HepG2 (cell line): ENCODE results near the gene SOAT1. TPM values are rescaled to one million over a fixed set of nuclear protein-coding genes. Genes with fewer than 3 reads are reported as not detected.

ENCODE experiments used
- AHDC1 ChIP-seq: sonication (generic); formaldehyde crosslinking; IDR thresholded peaks from 2 replicates; pipeline ENCODE4 v1.5.1; 2020; ENCODE audit warnings: mild to moderate bottlenecking, missing genetic modification reagents, borderline replicate concordance
- ERF ChIP-seq: IDR thresholded peaks from 2 replicates; pipeline ENCODE4 v1.6.1; 2018; ENCODE audit warnings: missing biosample characterization, missing genetic modification reagents
- GMEB1 ChIP-seq: sonication (generic); formaldehyde crosslinking; IDR thresholded peaks from 2 replicates; pipeline ENCODE4 v1.5.1; 2020; ENCODE audit warnings: missing genetic modification reagents, mild to moderate bottlenecking, borderline replicate concordance
- MTA3 ChIP-seq: sonication (generic); formaldehyde crosslinking; IDR thresholded peaks from 2 replicates; pipeline ENCODE4 v1.4.0; 2020; ENCODE audit warnings: missing genetic modification reagents
- SPEN ChIP-seq: sonication (generic); formaldehyde crosslinking; IDR thresholded peaks from 2 replicates; pipeline ENCODE4 v1.5.1; 2020; ENCODE audit warnings: low read depth, mild to moderate bottlenecking, missing genetic modification reagents
- ZNF737 ChIP-seq: sonication (generic); formaldehyde crosslinking; IDR thresholded peaks from 2 replicates; pipeline ENCODE4 v1.5.0; 2020; ENCODE audit warnings: missing genetic modification reagents, mild to moderate bottlenecking, borderline replicate concordance
- polyA plus RNA-seq, 8 experiments: library from polyadenylated mRNA; depleted of rRNA in 3 of 8; stranded (reverse) in 7 of 8; unstranded in 1 of 8; fragments of >200 nt; fragmentation: Illumina TruSeq in 4 of 8; extraction: Trizol in 4 of 8; gene quantifications; 2 replicates each; pipeline versions ENCODE4 v1.2.1 to v1.2.3, GENCODE V29; 2011 to 2016; ENCODE audit warnings: low read depth in 4 of 8, missing spikeins in 1 of 8, mixed read lengths in 1 of 8; ENCODE audit not compliant: insufficient read depth in 1 of 8
- total RNA-seq, 5 experiments: library from RNA; depleted of rRNA; stranded (reverse); fragments of >200 nt; fragmentation: Illumina TruSeq; extraction: Trizol; gene quantifications; 2 replicates each; pipeline ENCODE4 v1.2.3, GENCODE V29; 2016; ENCODE audit warnings: low read depth in 1 of 5
- TF ChIP-seq, protein P1 (sequence below): sonication (generic); formaldehyde crosslinking; IDR thresholded peaks from 2 replicates; pipeline ENCODE4 v1.9.0; 2021; ENCODE audit warnings: mild to moderate bottlenecking, missing genetic modification reagents
- TF ChIP-seq, protein P2 (sequence below): IDR thresholded peaks from 2 replicates; pipeline ENCODE4 v1.4.0; 2020; ENCODE audit warnings: mild to moderate bottlenecking, missing genetic modification reagents

SOAT1 gene
- total and polyA plus RNA-seq, 2 of the 13 experiments (the other 11 are each of a cell fraction or from before 2014, with no cell fraction given) = 22.3 to 52.0 TPM

DNA sequence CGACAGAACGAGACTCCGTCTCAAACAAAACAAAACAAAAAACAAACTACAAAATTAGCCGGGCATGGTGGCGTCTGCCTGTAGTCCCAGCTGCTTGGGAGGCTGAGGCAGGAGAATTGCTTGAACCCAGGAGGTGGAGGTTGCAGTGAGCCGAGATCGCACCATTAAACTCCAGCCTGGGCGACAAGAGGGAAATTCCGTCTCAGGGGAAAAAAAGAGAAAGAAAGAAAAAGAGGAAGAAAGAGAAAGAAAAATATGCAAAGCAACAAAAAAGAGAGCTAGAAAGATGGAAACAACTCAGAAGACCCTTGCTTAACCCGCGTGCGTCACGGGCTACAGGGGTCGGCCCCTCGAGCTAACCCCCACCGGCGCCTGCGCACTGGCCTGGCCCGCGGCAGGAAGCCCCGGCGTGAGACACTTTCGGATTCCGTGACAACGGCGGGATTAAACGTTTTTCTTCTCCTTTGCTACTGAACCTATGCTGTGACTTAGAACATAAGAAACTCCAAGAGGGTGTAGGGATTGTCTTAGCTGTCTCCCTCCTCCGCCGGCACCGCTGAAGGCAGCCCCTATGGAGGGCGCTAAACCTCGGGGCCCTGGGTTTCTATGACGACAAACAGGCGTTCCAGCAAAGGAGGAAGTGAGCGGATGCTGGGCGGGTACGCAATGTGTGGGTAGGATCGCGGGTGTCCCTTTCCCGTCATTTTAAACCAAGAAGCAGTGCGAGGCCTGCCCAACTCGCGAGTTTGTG, 71.9 kb downstream of the SOAT1 start, which contains the start of gene AXDND1 (continued):
- TF ChIP-seq AHDC1 (CRISPR knock-in tag) (no peak), MTA3 (CRISPR knock-in tag) (no peak), ERF (CRISPR knock-in tag) (peak; percentile 44), GMEB1 (CRISPR knock-in tag) (peak; percentile 58; the same call in 1 of the 2 replicates), ZNF737 (no peak), SPEN (peak; percentile 60)
- TF ChIP-seq, protein P1, sequence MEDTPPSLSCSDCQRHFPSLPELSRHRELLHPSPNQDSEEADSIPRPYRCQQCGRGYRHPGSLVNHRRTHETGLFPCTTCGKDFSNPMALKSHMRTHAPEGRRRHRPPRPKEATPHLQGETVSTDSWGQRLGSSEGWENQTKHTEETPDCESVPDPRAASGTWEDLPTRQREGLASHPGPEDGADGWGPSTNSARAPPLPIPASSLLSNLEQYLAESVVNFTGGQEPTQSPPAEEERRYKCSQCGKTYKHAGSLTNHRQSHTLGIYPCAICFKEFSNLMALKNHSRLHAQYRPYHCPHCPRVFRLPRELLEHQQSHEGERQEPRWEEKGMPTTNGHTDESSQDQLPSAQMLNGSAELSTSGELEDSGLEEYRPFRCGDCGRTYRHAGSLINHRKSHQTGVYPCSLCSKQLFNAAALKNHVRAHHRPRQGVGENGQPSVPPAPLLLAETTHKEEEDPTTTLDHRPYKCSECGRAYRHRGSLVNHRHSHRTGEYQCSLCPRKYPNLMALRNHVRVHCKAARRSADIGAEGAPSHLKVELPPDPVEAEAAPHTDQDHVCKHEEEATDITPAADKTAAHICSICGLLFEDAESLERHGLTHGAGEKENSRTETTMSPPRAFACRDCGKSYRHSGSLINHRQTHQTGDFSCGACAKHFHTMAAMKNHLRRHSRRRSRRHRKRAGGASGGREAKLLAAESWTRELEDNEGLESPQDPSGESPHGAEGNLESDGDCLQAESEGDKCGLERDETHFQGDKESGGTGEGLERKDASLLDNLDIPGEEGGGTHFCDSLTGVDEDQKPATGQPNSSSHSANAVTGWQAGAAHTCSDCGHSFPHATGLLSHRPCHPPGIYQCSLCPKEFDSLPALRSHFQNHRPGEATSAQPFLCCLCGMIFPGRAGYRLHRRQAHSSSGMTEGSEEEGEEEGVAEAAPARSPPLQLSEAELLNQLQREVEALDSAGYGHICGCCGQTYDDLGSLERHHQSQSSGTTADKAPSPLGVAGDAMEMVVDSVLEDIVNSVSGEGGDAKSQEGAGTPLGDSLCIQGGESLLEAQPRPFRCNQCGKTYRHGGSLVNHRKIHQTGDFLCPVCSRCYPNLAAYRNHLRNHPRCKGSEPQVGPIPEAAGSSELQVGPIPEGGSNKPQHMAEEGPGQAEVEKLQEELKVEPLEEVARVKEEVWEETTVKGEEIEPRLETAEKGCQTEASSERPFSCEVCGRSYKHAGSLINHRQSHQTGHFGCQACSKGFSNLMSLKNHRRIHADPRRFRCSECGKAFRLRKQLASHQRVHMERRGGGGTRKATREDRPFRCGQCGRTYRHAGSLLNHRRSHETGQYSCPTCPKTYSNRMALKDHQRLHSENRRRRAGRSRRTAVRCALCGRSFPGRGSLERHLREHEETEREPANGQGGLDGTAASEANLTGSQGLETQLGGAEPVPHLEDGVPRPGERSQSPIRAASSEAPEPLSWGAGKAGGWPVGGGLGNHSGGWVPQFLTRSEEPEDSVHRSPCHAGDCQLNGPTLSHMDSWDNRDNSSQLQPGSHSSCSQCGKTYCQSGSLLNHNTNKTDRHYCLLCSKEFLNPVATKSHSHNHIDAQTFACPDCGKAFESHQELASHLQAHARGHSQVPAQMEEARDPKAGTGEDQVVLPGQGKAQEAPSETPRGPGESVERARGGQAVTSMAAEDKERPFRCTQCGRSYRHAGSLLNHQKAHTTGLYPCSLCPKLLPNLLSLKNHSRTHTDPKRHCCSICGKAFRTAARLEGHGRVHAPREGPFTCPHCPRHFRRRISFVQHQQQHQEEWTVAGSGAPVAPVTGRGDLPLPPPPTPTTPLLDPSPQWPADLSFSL (CRISPR knock-in tag) = no peak
- TF ChIP-seq, protein P2, sequence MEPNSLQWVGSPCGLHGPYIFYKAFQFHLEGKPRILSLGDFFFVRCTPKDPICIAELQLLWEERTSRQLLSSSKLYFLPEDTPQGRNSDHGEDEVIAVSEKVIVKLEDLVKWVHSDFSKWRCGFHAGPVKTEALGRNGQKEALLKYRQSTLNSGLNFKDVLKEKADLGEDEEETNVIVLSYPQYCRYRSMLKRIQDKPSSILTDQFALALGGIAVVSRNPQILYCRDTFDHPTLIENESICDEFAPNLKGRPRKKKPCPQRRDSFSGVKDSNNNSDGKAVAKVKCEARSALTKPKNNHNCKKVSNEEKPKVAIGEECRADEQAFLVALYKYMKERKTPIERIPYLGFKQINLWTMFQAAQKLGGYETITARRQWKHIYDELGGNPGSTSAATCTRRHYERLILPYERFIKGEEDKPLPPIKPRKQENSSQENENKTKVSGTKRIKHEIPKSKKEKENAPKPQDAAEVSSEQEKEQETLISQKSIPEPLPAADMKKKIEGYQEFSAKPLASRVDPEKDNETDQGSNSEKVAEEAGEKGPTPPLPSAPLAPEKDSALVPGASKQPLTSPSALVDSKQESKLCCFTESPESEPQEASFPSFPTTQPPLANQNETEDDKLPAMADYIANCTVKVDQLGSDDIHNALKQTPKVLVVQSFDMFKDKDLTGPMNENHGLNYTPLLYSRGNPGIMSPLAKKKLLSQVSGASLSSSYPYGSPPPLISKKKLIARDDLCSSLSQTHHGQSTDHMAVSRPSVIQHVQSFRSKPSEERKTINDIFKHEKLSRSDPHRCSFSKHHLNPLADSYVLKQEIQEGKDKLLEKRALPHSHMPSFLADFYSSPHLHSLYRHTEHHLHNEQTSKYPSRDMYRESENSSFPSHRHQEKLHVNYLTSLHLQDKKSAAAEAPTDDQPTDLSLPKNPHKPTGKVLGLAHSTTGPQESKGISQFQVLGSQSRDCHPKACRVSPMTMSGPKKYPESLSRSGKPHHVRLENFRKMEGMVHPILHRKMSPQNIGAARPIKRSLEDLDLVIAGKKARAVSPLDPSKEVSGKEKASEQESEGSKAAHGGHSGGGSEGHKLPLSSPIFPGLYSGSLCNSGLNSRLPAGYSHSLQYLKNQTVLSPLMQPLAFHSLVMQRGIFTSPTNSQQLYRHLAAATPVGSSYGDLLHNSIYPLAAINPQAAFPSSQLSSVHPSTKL (CRISPR knock-in tag) = peak; percentile 40
